Measurements from ENCODE around the gene KATNIP. TPM values are rescaled to one million over a fixed set of nuclear protein-coding genes. Genes with fewer than 3 reads are reported as not detected.

Gene KATNIP
- total and polyA plus RNA-seq, 2 of the 13 experiments (the other 11 are each of a cell fraction or from before 2014, with no cell fraction given): 9.7 to 12.0 TPM

DNA sequence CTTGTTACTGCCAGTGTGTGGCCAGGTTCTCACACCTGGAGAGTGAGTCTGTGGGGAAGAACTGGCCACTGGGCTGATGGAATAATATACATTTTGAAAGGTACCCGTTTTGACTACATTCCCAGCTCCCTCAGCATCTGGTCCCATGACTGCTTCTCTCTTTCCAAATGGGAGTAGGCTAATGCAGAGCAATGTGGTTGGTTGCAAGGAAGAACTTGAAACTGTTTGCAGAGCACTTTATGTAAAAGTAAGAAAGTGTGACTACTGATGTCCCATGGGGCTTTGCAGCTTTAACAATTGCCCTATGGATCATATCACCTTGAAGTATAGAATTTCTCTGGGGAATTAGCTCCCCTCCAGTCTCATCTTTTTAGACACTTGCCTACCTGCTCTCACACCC lies 9.0 kb downstream of the KATNIP start:
- Histone ChIP-seq H3K4me3 (replicated peaks in 1 of 3; ENCODE audit: insufficient read depth in 1 of 3, low read depth in 2 of 3, low read length in 3 of 3) (no peak overlapping the region), H3K9me3 (ENCODE audit: low read length) (no peaks in the 10 kb centered on the region), H3K4me2 (ENCODE audit: low read depth, low read length) (no peak overlapping the region), H3K27ac (ENCODE audit: extremely low read length, insufficient read depth, low read length) (no peak overlapping the region), H3K4me1 (ENCODE audit: insufficient read depth, low read length) (peaks cover 7% of the 10 kb centered on the region), H3K36me3 (replicated peaks in 1 of 2; ENCODE audit: control insufficient read depth in 1 of 2, insufficient read depth in 2 of 2, low read length in 2 of 2) (no peaks in the 10 kb centered on the region; a peak in 1 of 5 replicates), H4K20me1 (ENCODE audit: insufficient read depth, low read length) (no peaks in the 10 kb centered on the region), H2AFZ (ENCODE audit: low read length) (no peak overlapping the region), H3K79me2 (ENCODE audit: insufficient read depth, low read length) (no peaks in the 10 kb centered on the region), H3K9ac (ENCODE audit: insufficient read depth, low read depth, low read length) (no peak overlapping the region), H3K27me3 (ENCODE audit: control insufficient read depth in 1 of 2, insufficient read depth in 2 of 2, low read length in 2 of 2) (no peaks in the 10 kb centered on the region)
- no TSS peak for BruUV-seq (replicated peaks)
- TF ChIP-seq, protein P1, sequence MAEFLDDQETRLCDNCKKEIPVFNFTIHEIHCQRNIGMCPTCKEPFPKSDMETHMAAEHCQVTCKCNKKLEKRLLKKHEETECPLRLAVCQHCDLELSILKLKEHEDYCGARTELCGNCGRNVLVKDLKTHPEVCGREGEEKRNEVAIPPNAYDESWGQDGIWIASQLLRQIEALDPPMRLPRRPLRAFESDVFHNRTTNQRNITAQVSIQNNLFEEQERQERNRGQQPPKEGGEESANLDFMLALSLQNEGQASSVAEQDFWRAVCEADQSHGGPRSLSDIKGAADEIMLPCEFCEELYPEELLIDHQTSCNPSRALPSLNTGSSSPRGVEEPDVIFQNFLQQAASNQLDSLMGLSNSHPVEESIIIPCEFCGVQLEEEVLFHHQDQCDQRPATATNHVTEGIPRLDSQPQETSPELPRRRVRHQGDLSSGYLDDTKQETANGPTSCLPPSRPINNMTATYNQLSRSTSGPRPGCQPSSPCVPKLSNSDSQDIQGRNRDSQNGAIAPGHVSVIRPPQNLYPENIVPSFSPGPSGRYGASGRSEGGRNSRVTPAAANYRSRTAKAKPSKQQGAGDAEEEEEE (CRISPR knock-in tag; IDR thresholded peaks at IDR 0.05; ENCODE audit: borderline replicate concordance): no peak
- TF ChIP-seq NBN (conservative IDR thresholded peaks at IDR 0.05) (no peak), ZNF570 (CRISPR knock-in tag; IDR thresholded peaks at IDR 0.05; ENCODE audit: borderline replicate concordance) (no peak), SALL2 (CRISPR knock-in tag; IDR thresholded peaks at IDR 0.05) (no peak), HDAC6 (IDR thresholded peaks at IDR 0.05; ENCODE audit: low read depth, low read length) (no peak), ZNF282 (IDR thresholded peaks at IDR 0.05; ENCODE audit: partially characterized antibody) (no peak), TSC22D2 (CRISPR knock-in tag; IDR thresholded peaks at IDR 0.05; ENCODE audit: borderline replicate concordance) (no peak), ZNF136 (CRISPR knock-in tag; IDR thresholded peaks at IDR 0.05; ENCODE audit: low read depth) (no peak), HDAC1 (CRISPR knock-in tag; IDR thresholded peaks at IDR 0.05) (no peak), NFE2L1 (CRISPR knock-in tag; IDR thresholded peaks at IDR 0.05; ENCODE audit: borderline replicate concordance) (no peak), REXO4 (CRISPR knock-in tag; IDR thresholded peaks at IDR 0.05; ENCODE audit: borderline replicate concordance) (no peak)
- TF ChIP-seq, protein P2, sequence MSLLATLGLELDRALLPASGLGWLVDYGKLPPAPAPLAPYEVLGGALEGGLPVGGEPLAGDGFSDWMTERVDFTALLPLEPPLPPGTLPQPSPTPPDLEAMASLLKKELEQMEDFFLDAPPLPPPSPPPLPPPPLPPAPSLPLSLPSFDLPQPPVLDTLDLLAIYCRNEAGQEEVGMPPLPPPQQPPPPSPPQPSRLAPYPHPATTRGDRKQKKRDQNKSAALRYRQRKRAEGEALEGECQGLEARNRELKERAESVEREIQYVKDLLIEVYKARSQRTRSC (CRISPR knock-in tag; IDR thresholded peaks at IDR 0.05; ENCODE audit: low read depth): no peak
- TF ChIP-seq, protein P3, sequence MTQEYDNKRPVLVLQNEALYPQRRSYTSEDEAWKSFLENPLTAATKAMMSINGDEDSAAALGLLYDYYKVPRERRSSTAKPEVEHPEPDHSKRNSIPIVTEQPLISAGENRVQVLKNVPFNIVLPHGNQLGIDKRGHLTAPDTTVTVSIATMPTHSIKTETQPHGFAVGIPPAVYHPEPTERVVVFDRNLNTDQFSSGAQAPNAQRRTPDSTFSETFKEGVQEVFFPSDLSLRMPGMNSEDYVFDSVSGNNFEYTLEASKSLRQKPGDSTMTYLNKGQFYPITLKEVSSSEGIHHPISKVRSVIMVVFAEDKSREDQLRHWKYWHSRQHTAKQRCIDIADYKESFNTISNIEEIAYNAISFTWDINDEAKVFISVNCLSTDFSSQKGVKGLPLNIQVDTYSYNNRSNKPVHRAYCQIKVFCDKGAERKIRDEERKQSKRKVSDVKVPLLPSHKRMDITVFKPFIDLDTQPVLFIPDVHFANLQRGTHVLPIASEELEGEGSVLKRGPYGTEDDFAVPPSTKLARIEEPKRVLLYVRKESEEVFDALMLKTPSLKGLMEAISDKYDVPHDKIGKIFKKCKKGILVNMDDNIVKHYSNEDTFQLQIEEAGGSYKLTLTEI (CRISPR knock-in tag; conservative IDR thresholded peaks at IDR 0.05): no peak
- in situ Hi-C loops (cut with HindIII; ENCODE audit: extremely low pct_ligation_motif_present, low pct_unique_long_range_greater_than_20kb) (no loop called here), intact Hi-C loops (cut with micrococcal nuclease; ENCODE audit: unreplicated experiment) (no loop called here)
- DNase-seq (ENCODE audit: low spot score) (no peak), ATAC-seq (no peak), FAIRE-seq (no peak)
- POLR2A ChIA-PET: interaction anchor here (1.2 kb wide), 1 partner anchor 9 kb away, joined by 8 read pairs; the partner anchor contains the start of genes GTF3C1 and KATNIP
- CTCF ChIA-PET (ENCODE audit: low intra/inter-chr PET ratio, low total read pairs): no interaction called here
- 86% methylated on average over 1 of the region's 1 CpG for WGBS (ENCODE audit: low lambda C conversion rate)

All from HepG2 (cell line).